Pulmonary artery endothelial cell (primary cell): ENCODE data around the gene ATF3. TPM values are rescaled to one million over a fixed set of nuclear protein-coding genes. Genes with fewer than 3 reads are reported as not detected.

Source experiments
- total RNA-seq: library from RNA; depleted of rRNA; stranded (reverse); fragments of >200 nt; gene quantifications from 2 replicates; pipeline ENCODE4 v1.2.3, GENCODE V29; 2014

Gene ATF3
- total RNA-seq, 1 donor from 2014 or later: 2.6 TPM

Other genes starting within 250 kb of the ATF3 start
- 18.3 and 24.7 TPM in 2 replicates for gene PACC1, start 193.9 kb upstream of the ATF3 start, total RNA-seq
- gene NENF, start 175.8 kb upstream of the ATF3 start, total RNA-seq: 19.9 and 23.3 TPM in 2 replicates
- gene BATF3, start 91.1 kb downstream of the ATF3 start, total RNA-seq: 2.6 and 3.0 TPM in 2 replicates
- 28.0 and 49.5 TPM in 2 replicates for gene NSL1, start 183.0 kb downstream of the ATF3 start, total RNA-seq
- 10.9 and 12.7 TPM in 2 replicates for gene TATDN3, start 183.1 kb downstream of the ATF3 start, total RNA-seq
- not detected in 2 replicates for gene SPATA45, start 238.9 kb downstream of the ATF3 start, total RNA-seq
- gene FLVCR1, start 249.5 kb downstream of the ATF3 start, total RNA-seq: 8.9 and 14.5 TPM in 2 replicates